ENCODE results near the gene CKM.
"Not testable (repeated sequence)": the region's sequence is repeated elsewhere in the genome, so short reads cannot be mapped to it uniquely, and the experiment has no call there.

Gene CKM

GRCh38 chr19:45349430-45349941 lies 26.8 kb upstream of the CKM start:
- no peak for DNase-seq

- no peak for DNase-seq
Observed at GRCh38 chr19:45349126-45349415, 26.4 kb upstream of the CKM start.

- DNase-seq: no peak
Observed at GRCh38 chr19:45348367-45349125, 25.9 kb upstream of the CKM start.

- DNase-seq: no peak
Observed at GRCh38 chr19:45347570-45348366, 25.1 kb upstream of the CKM start.

GRCh38 chr19:45346449-45346848 lies 23.8 kb upstream of the CKM start:
- no peak for DNase-seq

- DNase-seq: no peak
Observed at GRCh38 chr19:45345506-45345860, 22.8 kb upstream of the CKM start.

GRCh38 chr19:45344621-45345505 lies 22.2 kb upstream of the CKM start:
- DNase-seq: no peak

GRCh38 chr19:45342911-45343310 lies 20.2 kb upstream of the CKM start:
- DNase-seq: no peak

- no peak for DNase-seq
Observed at GRCh38 chr19:45340899-45341453, 18.3 kb upstream of the CKM start.

- DNase-seq: peak in 1 of 56 donors; percentile 21
Observed at GRCh38 chr19:45340232-45340898, 17.7 kb upstream of the CKM start, which contains the start of gene KLC3. Gene KLC3, plus strand, starts transcription at chr19:45340750. Its CDS starts 4,792 bp downstream, at chr19:45345542.

- no peak for DNase-seq
Observed at GRCh38 chr19:45339629-45340028, 17.0 kb upstream of the CKM start.

- no peak for DNase-seq
Observed at GRCh38 chr19:45336696-45337251, 14.1 kb upstream of the CKM start.

GRCh38 chr19:45334881-45335280 lies 12.2 kb upstream of the CKM start:
- not testable (repeated sequence) for DNase-seq

- no peak for DNase-seq
Observed at GRCh38 chr19:45333609-45334303, 11.1 kb upstream of the CKM start.

GRCh38 chr19:45331411-45331810 lies 8.7 kb upstream of the CKM start:
- DNase-seq: no peak

GRCh38 chr19:45327404-45328143 lies 4.9 kb upstream of the CKM start:
- DNase-seq: no peak

- DNase-seq: no peak
Observed at GRCh38 chr19:45324349-45324907, 1.8 kb upstream of the CKM start.

- peak in 3 of 56 donors; percentile 3 to 34 (median 11) for DNase-seq
Observed at GRCh38 chr19:45323671-45324081, 1.0 kb upstream of the CKM start.

GRCh38 chr19:45322311-45322710 lies 364 bp downstream of the CKM start:
- no peak for DNase-seq

Data from nucleus accumbens (tissue), 56 donors.